HG03159 (cell line): ENCODE measurements around the gene PALLD.

ENCODE experiments used
- ATAC-seq: cut with Tn5 transposase; IDR thresholded peaks from one replicate; pipeline ENCODE4 v1.9.1; 2021; ENCODE audit warnings: mild to moderate bottlenecking, moderate library complexity; ENCODE audit not compliant: unreplicated experiment

PALLD gene

GRCh38 chr4:168743131-168743530 lies 246.3 kb downstream of the PALLD start:
- ATAC-seq = no peak

DNA sequence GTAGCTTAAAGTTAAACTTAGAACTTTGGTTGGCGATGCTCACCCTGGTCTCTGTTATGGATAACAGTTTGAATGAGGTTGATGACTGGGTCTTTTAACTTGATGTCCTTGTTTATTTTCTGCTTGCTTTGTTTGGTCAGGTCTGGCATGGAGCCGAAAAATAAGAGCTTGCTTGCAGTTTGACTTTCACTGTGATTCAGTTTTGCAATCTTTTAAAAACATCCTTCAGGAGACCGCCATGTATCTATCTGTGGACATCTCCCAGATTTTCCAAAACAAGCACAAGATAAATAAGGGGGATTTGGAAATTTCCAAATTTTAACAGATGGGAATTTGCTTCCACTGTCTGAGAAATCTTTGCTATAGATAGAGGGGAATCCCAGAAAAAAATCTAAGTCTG lies 246.7 kb downstream of the PALLD start:
- no peak for ATAC-seq

DNA sequence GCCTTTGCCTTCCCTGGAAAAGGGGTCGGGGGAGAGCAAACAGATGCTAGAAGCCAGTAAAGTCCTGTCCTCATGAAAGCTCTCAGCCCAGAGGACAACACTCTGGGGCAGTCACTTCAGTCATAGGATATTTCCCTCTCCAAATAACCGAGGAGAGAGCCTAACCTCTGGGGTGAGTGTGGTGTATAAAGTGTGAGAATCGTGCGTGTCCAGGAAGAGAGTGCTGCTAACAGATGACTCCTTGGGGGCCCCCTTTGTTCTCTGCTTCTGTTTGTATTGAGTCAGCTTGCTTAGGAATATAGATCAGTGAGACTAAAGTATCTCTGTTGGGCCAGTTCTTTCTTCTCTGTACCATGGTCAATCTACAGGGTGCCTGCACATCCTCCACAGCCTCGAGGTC lies 247.2 kb downstream of the PALLD start:
- ATAC-seq = no peak

DNA sequence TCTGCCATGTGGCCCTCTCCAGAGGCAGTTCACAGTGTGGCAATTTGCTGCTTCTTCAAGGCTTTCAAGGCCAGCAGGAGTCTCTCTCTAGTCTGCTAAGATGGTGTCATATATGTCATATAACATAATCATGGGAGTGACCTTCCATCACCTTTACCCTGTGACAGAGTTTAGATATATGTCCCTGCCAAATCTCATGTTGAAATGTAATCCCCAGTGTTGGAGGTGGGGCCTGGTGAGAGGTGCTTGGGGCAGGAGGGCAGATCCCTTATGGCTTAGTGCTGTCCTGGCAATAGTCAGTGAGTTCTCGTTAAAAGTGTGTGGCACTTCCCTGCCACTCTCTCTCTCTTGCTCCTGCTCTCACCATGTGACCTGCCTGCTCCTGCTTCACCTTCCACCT lies 252.0 kb downstream of the PALLD start:
- ATAC-seq = no peak

GRCh38 chr4:168751263-168752225 lies 254.7 kb downstream of the PALLD start:
- ATAC-seq = no peak

- ATAC-seq = no peak
Observed at GRCh38 chr4:168755598-168756477, 259.0 kb downstream of the PALLD start.

DNA sequence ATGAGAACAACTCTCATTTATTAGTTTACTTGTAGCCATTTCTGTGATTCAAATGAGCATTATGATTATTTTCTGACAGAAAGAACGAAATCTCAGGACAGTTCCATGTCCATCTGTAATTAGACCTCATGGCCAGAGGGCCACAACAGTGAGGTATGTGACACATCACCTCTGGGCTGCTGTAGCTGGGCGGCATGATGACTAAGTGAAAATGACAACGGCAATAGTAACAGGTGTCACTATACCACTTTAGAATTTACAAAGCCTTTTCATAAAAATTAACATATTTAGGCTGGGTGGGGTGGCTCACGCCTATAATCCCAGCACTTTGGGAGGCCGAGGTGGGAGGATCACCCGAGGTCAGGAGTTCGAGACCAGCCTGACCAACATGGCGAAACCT lies 260.6 kb downstream of the PALLD start:
- no peak for ATAC-seq

DNA sequence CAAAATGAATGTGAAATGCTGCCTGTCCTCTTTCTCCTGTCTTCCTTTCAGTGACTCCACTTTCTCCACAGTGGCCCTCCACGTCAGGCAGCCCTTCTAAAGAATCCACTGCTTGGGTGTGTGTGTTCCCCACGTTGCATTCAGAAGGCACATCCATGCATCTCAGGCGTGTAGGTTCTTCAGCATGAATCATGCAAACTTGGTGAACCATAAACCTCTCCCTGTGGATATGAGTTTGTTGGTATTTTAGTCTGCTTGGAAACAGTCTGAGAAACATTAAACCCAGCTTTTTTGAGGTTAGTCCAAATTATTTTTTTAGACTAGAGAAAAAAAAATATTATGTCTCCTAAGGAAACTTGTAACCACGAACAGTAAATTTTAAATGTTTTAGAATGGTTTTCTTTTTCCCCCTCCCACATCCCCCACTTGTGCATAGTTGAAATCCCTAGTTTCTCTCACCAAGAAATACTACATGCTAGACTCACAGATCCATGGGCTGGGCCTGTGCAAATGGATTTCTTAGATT lies 261.6 kb downstream of the PALLD start:
- no peak for ATAC-seq

DNA sequence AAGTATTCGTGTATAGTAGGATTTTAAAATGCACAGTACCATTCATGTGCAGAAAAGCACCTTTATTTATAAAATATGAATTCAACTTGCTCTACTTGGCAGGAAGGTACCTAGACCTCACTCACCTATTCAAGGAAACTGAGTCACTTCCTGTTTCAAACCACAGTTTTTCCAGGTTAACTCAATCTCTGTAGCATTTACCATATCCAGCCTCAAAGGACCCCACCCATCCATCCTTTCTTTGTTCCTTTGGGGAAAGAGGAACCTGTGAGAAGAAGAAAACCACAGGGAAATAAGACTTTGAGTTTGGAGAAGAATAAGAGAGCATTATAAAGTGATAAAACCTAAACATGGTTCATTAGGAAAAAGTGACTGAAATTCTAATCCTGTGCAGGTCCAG lies 262.5 kb downstream of the PALLD start:
- no peak for ATAC-seq

- no peak for ATAC-seq
Observed at GRCh38 chr4:168759959-168760527, 263.2 kb downstream of the PALLD start.

DNA sequence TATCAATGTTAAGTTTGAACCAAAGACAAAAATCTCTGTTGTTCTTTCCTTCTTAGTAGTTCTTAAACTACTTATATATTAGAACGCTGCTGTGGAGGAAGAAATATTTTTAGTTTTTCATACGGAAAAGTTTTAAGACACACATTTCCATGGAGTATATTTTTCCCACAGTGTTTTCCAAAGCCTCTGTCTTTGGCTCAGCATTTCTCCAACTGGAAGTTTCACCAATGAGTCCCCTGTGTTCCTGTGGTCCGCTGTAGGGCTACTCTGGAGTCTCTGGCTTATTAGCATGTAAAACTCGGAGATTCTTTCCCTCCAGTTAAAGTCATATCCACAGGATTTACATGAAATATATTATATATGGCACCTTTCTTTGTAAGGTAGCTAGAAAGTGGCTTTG lies 264.2 kb downstream of the PALLD start:
- no peak for ATAC-seq

DNA sequence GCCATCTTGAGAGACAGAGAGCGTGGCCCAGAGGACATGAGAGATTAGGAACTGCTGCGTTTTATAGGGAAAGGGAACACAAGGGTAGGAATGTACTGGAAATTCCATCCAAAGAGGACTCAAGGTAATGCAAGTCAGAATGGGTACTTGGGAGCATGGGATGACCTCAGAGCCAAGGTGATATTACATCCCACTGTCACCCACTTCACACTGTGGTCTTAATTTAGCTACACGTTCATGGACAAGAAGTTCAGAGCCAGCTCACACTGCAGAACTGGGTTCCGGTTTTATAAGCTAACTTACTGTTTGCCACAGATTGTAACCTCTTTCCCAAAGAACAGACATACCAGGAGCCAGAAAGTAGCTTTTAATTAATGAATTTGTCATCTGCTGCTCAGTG lies 268.5 kb downstream of the PALLD start:
- no peak for ATAC-seq

GRCh38 chr4:168765726-168766125 lies 268.9 kb downstream of the PALLD start:
- ATAC-seq = no peak

- ATAC-seq = no peak
Observed at GRCh38 chr4:168766604-168767316, 269.9 kb downstream of the PALLD start.

GRCh38 chr4:168769416-168769815 lies 272.6 kb downstream of the PALLD start:
- no peak for ATAC-seq

DNA sequence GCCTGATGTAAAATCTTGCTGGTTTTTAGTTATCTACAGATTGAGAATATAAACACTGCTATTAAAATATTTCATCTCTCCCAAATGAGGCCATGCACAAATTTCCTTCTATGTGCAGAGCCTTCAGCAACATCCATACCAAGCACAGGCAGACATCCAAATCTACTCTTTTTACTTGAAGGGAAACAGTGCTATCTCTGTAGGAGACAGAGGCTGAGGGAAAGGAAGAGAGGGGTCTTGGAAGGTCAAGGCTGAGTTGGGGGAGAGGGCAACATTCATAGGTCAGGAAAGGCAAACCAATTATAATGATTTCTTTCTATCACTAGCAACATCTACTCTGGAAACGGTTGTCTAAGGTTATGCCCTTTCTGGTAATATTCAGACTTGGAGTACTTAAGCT lies 273.0 kb downstream of the PALLD start:
- ATAC-seq = no peak

GRCh38 chr4:168771251-168771650 lies 274.4 kb downstream of the PALLD start:
- ATAC-seq = no peak

DNA sequence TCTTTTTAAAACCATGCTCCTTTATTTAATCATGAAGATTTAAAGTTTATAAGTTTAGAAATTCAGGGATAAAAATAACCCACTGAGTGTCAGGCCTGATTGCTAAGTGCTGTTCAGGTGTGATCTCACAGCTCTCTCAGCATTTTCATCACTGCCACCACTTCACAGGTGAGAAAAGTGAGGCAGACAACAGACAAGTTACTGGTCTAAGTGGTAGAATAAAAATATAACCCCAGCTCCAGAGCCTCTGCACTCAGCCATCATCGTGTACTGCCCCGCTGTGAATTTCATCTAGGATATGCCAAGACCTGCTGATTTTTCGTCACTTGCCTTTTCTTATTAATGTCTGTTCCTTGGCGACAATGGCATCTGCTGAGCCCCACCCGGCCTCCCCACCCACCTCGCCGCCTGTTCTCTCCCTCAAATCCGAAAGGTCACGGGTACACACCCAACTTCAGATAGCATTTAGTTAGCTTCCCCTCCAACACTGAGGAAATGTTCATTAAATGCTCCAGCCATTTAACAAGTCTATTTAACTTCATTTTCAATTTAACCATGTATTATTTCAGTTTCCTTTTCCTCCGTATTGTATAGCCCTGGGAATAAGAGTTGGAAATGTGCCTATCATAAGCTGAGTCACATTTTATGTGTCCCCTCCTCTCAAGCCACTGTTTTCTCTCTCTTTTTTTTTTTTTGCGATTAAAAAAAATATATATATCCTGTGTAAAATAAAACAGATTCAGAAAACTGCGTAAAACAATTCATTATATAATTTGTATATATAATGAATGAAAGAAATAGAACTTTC lies 276.7 kb downstream of the PALLD start:
- no peak for ATAC-seq

- no peak for ATAC-seq
Observed at GRCh38 chr4:168776382-168776781, 279.5 kb downstream of the PALLD start.
